H1 (cell line): Measurements from ENCODE around the gene SAG. TPM values are rescaled to one million over a fixed set of nuclear protein-coding genes. Genes with fewer than 3 reads are reported as not detected.
A peak's percentile ranks its signal among the peaks of the same experiment; 100 is the strongest.

Source experiments
- CTCF ChIA-PET: fragments of 300-600 bp; sonication (Branson Sonifier 250); formaldehyde crosslinking; loops from one replicate; lab custom pipeline; 2021; ENCODE audit not compliant: partially characterized antibody; lab: Charles Lee
- POLR2A ChIA-PET: fragments of 300-600 bp; sonication (Branson Sonifier 250); formaldehyde crosslinking; loops from one replicate; lab custom pipeline; 2021; ENCODE audit warnings: inconsistent platforms; ENCODE audit not compliant: partially characterized antibody; lab: Charles Lee
- DNase-seq, 2 experiments: peaks; one replicate each; pipeline versions ENCODE4 v3.0.0 to v3.0.0-alpha.2; 2010 to 2022; ENCODE audit warnings: low spot score in 2 of 2, low read depth in 1 of 2, mixed read lengths in 1 of 2
- FAIRE-seq: peaks from 2 replicates; lab custom pipeline; 2011; peaks lifted over from hg19 to GRCh38; lab: Jason Lieb, UNC
- H2AFZ ChIP-seq: 2 replicates; pipeline ENCODE4 v1.8.1; 2012; ENCODE audit warnings: low read length, inconsistent platforms
- H2AK5ac ChIP-seq: 2 replicates; pipeline ENCODE4 v1.6.1; 2013; ENCODE audit warnings: low read depth, low read length
- H2BK120ac ChIP-seq: replicated peaks from 2 replicates; pipeline ENCODE3; 2013; ENCODE audit warnings: low read depth, low read length, inconsistent platforms
- H2BK12ac ChIP-seq: 2 replicates; pipeline ENCODE4 v1.6.1; 2013; ENCODE audit warnings: low read depth, low read length
- H2BK15ac ChIP-seq: 2 replicates; pipeline ENCODE4 v1.6.1; 2013; ENCODE audit warnings: low read length
- H2BK20ac ChIP-seq: 2 replicates; pipeline ENCODE4 v1.6.1; 2013; ENCODE audit warnings: low read length
- H2BK5ac ChIP-seq: 2 replicates; pipeline ENCODE4 v1.6.1; 2013; ENCODE audit warnings: low read depth, low read length
- H3K14ac ChIP-seq: 2 replicates; pipeline ENCODE4 v1.6.1; 2013; ENCODE audit warnings: inconsistent platforms; ENCODE audit not compliant: insufficient read length
- H3K18ac ChIP-seq: 2 replicates; pipeline ENCODE4 v1.6.1; 2013; ENCODE audit warnings: low read length; ENCODE audit errors: extremely low read depth
- H3K23ac ChIP-seq: 2 replicates; pipeline ENCODE4 v1.6.1; 2013; ENCODE audit warnings: inconsistent platforms; ENCODE audit not compliant: insufficient read length
- H3K23me2 ChIP-seq: 2 replicates; pipeline ENCODE4 v1.6.1; 2013; ENCODE audit warnings: low read depth, low read length
- H3K27ac ChIP-seq: 2 replicates; pipeline ENCODE4 v1.6.1; 2011; ENCODE audit warnings: low read depth, low read length, inconsistent platforms
- H3K27me3 ChIP-seq, 4 experiments: replicated peaks in 1 of 4; 1 replicate in 1 of 4; 2 replicates in 3 of 4; pipeline versions ENCODE4 v1.6.1 to v1.8.1; 2011 to 2013; ENCODE audit warnings: low read length in 3 of 4, mild to moderate bottlenecking in 3 of 4, inconsistent platforms in 2 of 4, mixed read lengths in 2 of 4, moderate library complexity in 1 of 4; ENCODE audit not compliant: control insufficient read depth in 3 of 4, insufficient read depth in 3 of 4; ENCODE audit errors: extremely low read depth in 1 of 4
- H3K36me3 ChIP-seq, 4 experiments: 2 replicates each; pipeline versions ENCODE4 v1.6.1 to v1.8.1; 2011 to 2013; ENCODE audit warnings: mild to moderate bottlenecking in 4 of 4, low read length in 3 of 4, moderate library complexity in 2 of 4, control low read depth in 1 of 4, inconsistent platforms in 1 of 4; ENCODE audit not compliant: insufficient read depth in 4 of 4, control insufficient read depth in 2 of 4
- H3K4ac ChIP-seq: replicated peaks from 2 replicates; pipeline ENCODE3; 2013; ENCODE audit warnings: low read length, low read depth, mixed read lengths, inconsistent platforms; ENCODE audit not compliant: insufficient read length
- H3K4me1 ChIP-seq, 4 experiments: replicated peaks in 1 of 4; 1 replicate in 1 of 4; 2 replicates in 3 of 4; pipeline versions ENCODE4 v1.6.1 to v1.8.1; 2011 to 2013; ENCODE audit warnings: low read length in 3 of 4, inconsistent platforms in 2 of 4, mixed read lengths in 1 of 4; ENCODE audit not compliant: insufficient read depth in 4 of 4, control insufficient read depth in 3 of 4
- H3K4me2 ChIP-seq, 2 experiments: 2 replicates each; pipeline versions ENCODE4 v1.6.1 to v1.8.1; 2011 to 2013; ENCODE audit warnings: low read depth in 2 of 2, low read length in 2 of 2, control low read depth in 1 of 2, inconsistent platforms in 1 of 2, mild to moderate bottlenecking in 1 of 2; ENCODE audit not compliant: insufficient read depth in 1 of 2
- H3K4me3 ChIP-seq, 4 experiments: fragments of 200-600, 300-600 bp in 1 of 4; sonication (generic), shearing (Covaris generic), sonication (Bioruptor Twin) in 1 of 4; 2 replicates each; pipeline versions ENCODE4 v1.5.1 to v1.8.1; 2011 to 2016; ENCODE audit warnings: low read length in 4 of 4, low read depth in 3 of 4, control low read depth in 2 of 4, inconsistent platforms in 2 of 4, mild to moderate bottlenecking in 2 of 4, mixed read lengths in 1 of 4, moderate library complexity in 1 of 4; ENCODE audit not compliant: insufficient read depth in 2 of 4; ENCODE audit errors: extremely low read depth in 1 of 4
- H3K56ac ChIP-seq: replicated peaks from 2 replicates; pipeline ENCODE3; 2013; ENCODE audit warnings: low read depth, mild to moderate bottlenecking, mixed read lengths, low read length, inconsistent platforms; ENCODE audit not compliant: insufficient read length
- H3K79me1 ChIP-seq: 2 replicates; pipeline ENCODE4 v1.6.1; 2013; ENCODE audit warnings: low read depth, low read length, control low read depth
- H3K79me2 ChIP-seq, 2 experiments: 2 replicates each; pipeline versions ENCODE4 v1.6.1 to v1.8.1; 2012 to 2013; ENCODE audit warnings: low read length in 2 of 2, mild to moderate bottlenecking in 2 of 2, inconsistent platforms in 1 of 2; ENCODE audit not compliant: insufficient read depth in 2 of 2, control insufficient read depth in 1 of 2
- H3K9ac ChIP-seq, 4 experiments: replicated peaks in 1 of 4; 1 replicate in 1 of 4; 2 replicates in 3 of 4; pipeline versions ENCODE4 v1.6.1 to v1.8.1; 2011 to 2013; ENCODE audit warnings: low read depth in 3 of 4, low read length in 3 of 4, control low read depth in 2 of 4, mild to moderate bottlenecking in 2 of 4, moderate library complexity in 2 of 4, inconsistent platforms in 1 of 4; ENCODE audit errors: extremely low read depth in 1 of 4
- H3K9me3 ChIP-seq, 2 experiments: 2 replicates each; pipeline versions ENCODE4 v1.6.1 to v1.8.1; 2012 to 2013; ENCODE audit warnings: mild to moderate bottlenecking in 2 of 2, moderate library complexity in 2 of 2, control low read depth in 1 of 2, inconsistent platforms in 1 of 2, low read depth in 1 of 2, low read length in 1 of 2, mixed read lengths in 1 of 2; ENCODE audit not compliant: insufficient read depth in 2 of 2
- H4K20me1 ChIP-seq, 2 experiments: replicated peaks in 1 of 2; 2 replicates each; pipeline versions ENCODE3 to v1.8.1; 2011 to 2013; ENCODE audit warnings: inconsistent platforms in 2 of 2, low read length in 2 of 2, mild to moderate bottlenecking in 1 of 2; ENCODE audit not compliant: insufficient read depth in 2 of 2, control insufficient read depth in 1 of 2
- H4K5ac ChIP-seq: 2 replicates; pipeline ENCODE4 v1.6.1; 2013; ENCODE audit warnings: low read length, low read depth, mixed read lengths, inconsistent platforms; ENCODE audit not compliant: insufficient read length
- H4K8ac ChIP-seq: 2 replicates; pipeline ENCODE4 v1.8.0; 2013; ENCODE audit warnings: mild to moderate bottlenecking, moderate library complexity, low read length, inconsistent platforms; ENCODE audit not compliant: insufficient read depth; ENCODE audit errors: extremely low read depth
- H4K91ac ChIP-seq: replicated peaks from 2 replicates; pipeline ENCODE3; 2013; ENCODE audit warnings: low read length, mixed read lengths, inconsistent platforms; ENCODE audit not compliant: insufficient read length
- ATF3 ChIP-seq: IDR thresholded peaks from 2 replicates; pipeline ENCODE4 v1.6.1; 2011; ENCODE audit warnings: low read depth, mild to moderate bottlenecking, low read length; ENCODE audit not compliant: insufficient read depth
- EGR1 ChIP-seq: IDR thresholded peaks from 2 replicates; pipeline ENCODE4 v1.6.1; 2011; ENCODE audit warnings: low read depth, low read length, borderline replicate concordance
- KDM5A ChIP-seq: fragments of 200-600 bp; IDR thresholded peaks from 2 replicates; pipeline ENCODE4 v1.7.1; 2012; ENCODE audit warnings: mild to moderate bottlenecking, low read length, inconsistent platforms, mixed read lengths
- NANOG ChIP-seq: IDR thresholded peaks from 2 replicates; pipeline ENCODE4 v1.6.1; 2011; ENCODE audit warnings: low read length, low read depth, mild to moderate bottlenecking, inconsistent platforms; ENCODE audit not compliant: insufficient read depth, poor library complexity, severe bottlenecking
- POLR2AphosphoS5 ChIP-seq: IDR thresholded peaks from 2 replicates; pipeline ENCODE4 v1.6.1; 2011; ENCODE audit warnings: low read depth, low read length
- SP2 ChIP-seq: IDR thresholded peaks from 2 replicates; pipeline ENCODE4 v1.6.1; 2012; ENCODE audit warnings: mild to moderate bottlenecking, low read length, inconsistent platforms
- SP4 ChIP-seq: IDR thresholded peaks from 2 replicates; pipeline ENCODE4 v1.6.1; 2012; ENCODE audit warnings: low read length, inconsistent platforms
- TCF12 ChIP-seq: IDR thresholded peaks from 2 replicates; pipeline ENCODE4 v1.6.1; 2011; ENCODE audit warnings: low read depth, mild to moderate bottlenecking, low read length
- USF2 ChIP-seq: IDR thresholded peaks from 2 replicates; pipeline ENCODE4 v1.6.1; 2011; ENCODE audit warnings: low read length, improper control_type of control experiment
- YY1 ChIP-seq: IDR thresholded peaks from 2 replicates; pipeline ENCODE4 v1.6.1; 2011; ENCODE audit warnings: low read depth, mild to moderate bottlenecking, low read length
- WGBS, 2 experiments: shearing (Covaris generic) in 1 of 2; methylation state at CpG; one replicate each; pipeline versions ENCODE4 v1.1.6 to v1.1.7; 2013 to 2015; ENCODE audit warnings: low lambda C conversion rate in 2 of 2, mixed read lengths in 2 of 2, inconsistent platforms in 1 of 2, low coverage in 1 of 2, missing lambda C conversion rate in 1 of 2; ENCODE audit not compliant: insufficient replicate concordance in 2 of 2, insufficient coverage in 1 of 2, insufficient read length in 1 of 2; ENCODE audit errors: extremely low coverage in 1 of 2, missing lambda C conversion rate in 1 of 2; 5-methylcytosine and 5-hydroxymethylcytosine counted together
- polyA plus RNA-seq, 7 experiments: library from polyadenylated mRNA; depleted of rRNA in 3 of 7; stranded (reverse) in 5 of 7; unstranded in 2 of 7; fragments of >200 nt in 5 of 7; fragments of 200-250 nt in 2 of 7; gene quantifications; 1 replicate in 5 of 7; 2 replicates in 1 of 7; 4 replicates in 1 of 7; pipeline versions ENCODE4 v1.2.1 to v1.2.3, GENCODE V29; 2011 to 2013; ENCODE audit warnings: missing spikeins in 2 of 7, mixed read lengths in 2 of 7
- total RNA-seq: library from RNA; stranded (reverse); fragmentation: NEBNext Ultra II Directional; extraction: Animal tissue kit (Norgen Biotek cat#: 25700); gene quantifications from 2 replicates; pipeline ENCODE4 v1.2.1, GENCODE V29; 2021
- TF ChIP-seq, protein P1 (sequence below): IDR thresholded peaks from 2 replicates; pipeline ENCODE4 v1.6.1; 2012; ENCODE audit warnings: low read length, inconsistent platforms

SAG gene
- total and polyA plus RNA-seq, 2 of the 8 experiments (the other 6 are each of a cell fraction or from before 2014, with no cell fraction given) = not detected

- H4K91ac ChIP-seq = no peak overlapping the region
- no peaks in the 10 kb centered on the region for H3K36me3 ChIP-seq
- H2AFZ ChIP-seq = no peak overlapping the region
- no peak overlapping the region for H3K18ac ChIP-seq
- H3K9ac ChIP-seq = no peak overlapping the region
- H3K23me2 ChIP-seq = 0 out of 2 replicates have a peak, but pooled peaks cover 3% of the 10 kb centered on the region
- no peak overlapping the region for H2BK15ac ChIP-seq
- no peak overlapping the region for H3K4me2 ChIP-seq
- no peak overlapping the region for H3K4me3 ChIP-seq
- no peaks in the 10 kb centered on the region for H3K9me3 ChIP-seq
- no peak overlapping the region for H3K4ac ChIP-seq
- no peak overlapping the region for H2BK12ac ChIP-seq
- H2BK120ac ChIP-seq = no peak overlapping the region
- H3K27me3 ChIP-seq = no peaks in the 10 kb centered on the region
- no peak overlapping the region for H3K27ac ChIP-seq
- WGBS, 2 experiments = 91% methylated on average over 13 of the region's 13 CpGs; no CpG with 5 or more reads in 1 of the 2 experiments
- H4K8ac ChIP-seq = no peak overlapping the region; the same call in 1 of the 2 replicates
- H2BK20ac ChIP-seq = no peak overlapping the region
- H2AK5ac ChIP-seq = no peak overlapping the region
- no peak for FAIRE-seq
- H3K4me1 ChIP-seq = peaks cover 0 to 12% (median 5%) of the 10 kb centered on the region in 4 experiments; a peak in 4 of 7 replicates
- H3K23ac ChIP-seq = no peak overlapping the region
- H3K56ac ChIP-seq = no peak overlapping the region
- H3K14ac ChIP-seq = no peak overlapping the region
- no peak overlapping the region for H2BK5ac ChIP-seq
- peaks cover 14% of the 10 kb centered on the region for H3K79me1 ChIP-seq
- peak in 1 of 2 experiments; percentile 33 for DNase-seq
- H4K20me1 ChIP-seq = peaks cover 3 to 6% of the 10 kb centered on the region in 2 experiments
- ChIA-PET CTCF (interaction anchor here (0.8 to 1.3 kb wide), 3 partner anchors 8 to 10 kb away, joined by 3 to 5 read pairs (median 4); no protein-coding TSS in a partner anchor), POLR2A (interaction anchor here (0.6 to 0.9 kb wide), 2 partner anchors 12 to 44 kb away, joined by 3 read pairs; no protein-coding TSS in a partner anchor)
- H4K5ac ChIP-seq = no peak overlapping the region
- peaks cover 0 to 8% of the 10 kb centered on the region in 2 experiments; a peak in 2 of 4 replicates for H3K79me2 ChIP-seq
- TF ChIP-seq NANOG (no peak), KDM5A (no peak), POLR2AphosphoS5 (no peak), ATF3 (no peak), USF2 (no peak), SP2 (no peak), SP4 (no peak), EGR1 (no peak), YY1 (no peak), TCF12 (no peak)
- TF ChIP-seq, protein P1, sequence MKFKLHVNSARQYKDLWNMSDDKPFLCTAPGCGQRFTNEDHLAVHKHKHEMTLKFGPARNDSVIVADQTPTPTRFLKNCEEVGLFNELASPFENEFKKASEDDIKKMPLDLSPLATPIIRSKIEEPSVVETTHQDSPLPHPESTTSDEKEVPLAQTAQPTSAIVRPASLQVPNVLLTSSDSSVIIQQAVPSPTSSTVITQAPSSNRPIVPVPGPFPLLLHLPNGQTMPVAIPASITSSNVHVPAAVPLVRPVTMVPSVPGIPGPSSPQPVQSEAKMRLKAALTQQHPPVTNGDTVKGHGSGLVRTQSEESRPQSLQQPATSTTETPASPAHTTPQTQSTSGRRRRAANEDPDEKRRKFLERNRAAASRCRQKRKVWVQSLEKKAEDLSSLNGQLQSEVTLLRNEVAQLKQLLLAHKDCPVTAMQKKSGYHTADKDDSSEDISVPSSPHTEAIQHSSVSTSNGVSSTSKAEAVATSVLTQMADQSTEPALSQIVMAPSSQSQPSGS = no peak
These were observed 79.6 kb downstream of the SAG start for GRCh38 chr2:233387225-233387624.
